Osteocyte (in vitro differentiated cells): ENCODE measurements around the gene ARHGAP42. TPM values are rescaled to one million over a fixed set of nuclear protein-coding genes. Genes with fewer than 3 reads are reported as not detected.
A peak's percentile ranks its signal among the peaks of the same experiment; 100 is the strongest.

ENCODE experiments used
- DNase-seq: peaks from one replicate; pipeline ENCODE4 v3.0.0; 2021; ENCODE audit warnings: mixed read lengths; ENCODE audit not compliant: unreplicated experiment; ENCODE audit errors: extremely low spot score
- H3K27ac Mint-ChIP-seq: one replicate; pipeline ENCODE4 v1.8.0; 2021; ENCODE audit warnings: mild to moderate bottlenecking, mixed read lengths; ENCODE audit not compliant: unreplicated experiment
- H3K27me3 Mint-ChIP-seq: one replicate; pipeline ENCODE4 v1.8.0; 2021; ENCODE audit warnings: mixed read lengths; ENCODE audit not compliant: unreplicated experiment
- H3K36me3 Mint-ChIP-seq: one replicate; pipeline ENCODE4 v1.8.0; 2021; ENCODE audit warnings: mixed read lengths; ENCODE audit not compliant: unreplicated experiment
- H3K4me1 Mint-ChIP-seq: one replicate; pipeline ENCODE4 v1.8.0; 2021; ENCODE audit warnings: mixed read lengths; ENCODE audit not compliant: unreplicated experiment
- H3K4me3 Mint-ChIP-seq: one replicate; pipeline ENCODE4 v1.8.0; 2021; ENCODE audit warnings: mild to moderate bottlenecking, moderate library complexity, mixed read lengths; ENCODE audit not compliant: unreplicated experiment
- H3K9me3 Mint-ChIP-seq: one replicate; pipeline ENCODE4 v1.8.0; 2021; ENCODE audit warnings: mixed read lengths; ENCODE audit not compliant: unreplicated experiment
- CTCF ChIP-seq: fragments of 200-600 bp; sonication (generic); IDR thresholded peaks from 2 replicates; pipeline ENCODE4 v1.5.0; 2021; ENCODE audit warnings: antibody characterized with exemption, mild to moderate bottlenecking, moderate library complexity
- total RNA-seq: library from RNA; stranded (reverse); gene quantifications from 2 replicates; pipeline ENCODE4 v1.2.1, GENCODE V29; 2021

The ARHGAP42 gene
- total RNA-seq, 1 donor from 2014 or later = 12.7 TPM

GRCh38 chr11:100833276-100833675 is 146.2 kb downstream of the ARHGAP42 start:
- H3K27me3 Mint-ChIP-seq = no peaks in the 10 kb centered on the region
- TF ChIP-seq CTCF = no peak
- peaks cover 39% of the 10 kb centered on the region for H3K4me1 Mint-ChIP-seq

GRCh38 chr11:100835854-100836253 is 148.8 kb downstream of the ARHGAP42 start:
- H3K9me3 Mint-ChIP-seq = no peaks in the 10 kb centered on the region
- no peak for TF ChIP-seq CTCF
- no peak overlapping the region for H3K27ac Mint-ChIP-seq
- no peak overlapping the region for H3K4me3 Mint-ChIP-seq
- H3K36me3 Mint-ChIP-seq = no peaks in the 10 kb centered on the region
- H3K4me1 Mint-ChIP-seq = peaks cover 27% of the 10 kb centered on the region
- H3K27me3 Mint-ChIP-seq = no peaks in the 10 kb centered on the region
- DNase-seq = no peak

More at GRCh38 chr11:100833276-100833675, 146.2 kb downstream of the ARHGAP42 start:
- no peak overlapping the region for H3K27ac Mint-ChIP-seq
- no peak overlapping the region for H3K4me3 Mint-ChIP-seq
- no peaks in the 10 kb centered on the region for H3K9me3 Mint-ChIP-seq
- no peaks in the 10 kb centered on the region for H3K36me3 Mint-ChIP-seq
- no peak for DNase-seq

GRCh38 chr11:100837311-100837710 is 150.2 kb downstream of the ARHGAP42 start:
- Mint-ChIP-seq H3K36me3 (no peaks in the 10 kb centered on the region), H3K27ac (no peak overlapping the region), H3K4me3 (no peak overlapping the region), H3K27me3 (no peaks in the 10 kb centered on the region), H3K9me3 (no peaks in the 10 kb centered on the region), H3K4me1 (peaks cover 12% of the 10 kb centered on the region)
- TF ChIP-seq CTCF = no peak
- DNase-seq = no peak

- Mint-ChIP-seq H3K9me3 (no peaks in the 10 kb centered on the region), H3K36me3 (no peaks in the 10 kb centered on the region), H3K4me3 (no peak overlapping the region), H3K4me1 (no peaks in the 10 kb centered on the region), H3K27me3 (no peaks in the 10 kb centered on the region), H3K27ac (no peak overlapping the region)
- TF ChIP-seq CTCF = no peak
- DNase-seq = no peak
These were observed 154.8 kb downstream of the ARHGAP42 start for GRCh38 chr11:100841711-100842407.

- TF ChIP-seq CTCF = no peak
- Mint-ChIP-seq H3K36me3 (no peaks in the 10 kb centered on the region), H3K4me3 (no peak overlapping the region), H3K27me3 (no peaks in the 10 kb centered on the region), H3K9me3 (no peaks in the 10 kb centered on the region), H3K27ac (peak overlapping the region; percentile 86), H3K4me1 (peaks cover 35% of the 10 kb centered on the region)
- no peak for DNase-seq
These were observed 160.7 kb downstream of the ARHGAP42 start for GRCh38 chr11:100847696-100848216.
